Upper lobe of left lung (tissue), 4 donors: Measurements from ENCODE around the gene CPEB2.

Experiments
- POLR2A ChIP-seq, 4 donors: fragments of 450-650 bp; IDR thresholded peaks; one replicate each; pipeline ENCODE4 v1.5.1; 2016 to 2017; ENCODE audit warnings: antibody characterized with exemption in 4 of 4, mild to moderate bottlenecking in 2 of 4
- TF ChIP-seq, protein P1 (sequence below), 6 experiments: fragments of 450-650 bp in 4 of 6; fragments of 200-600 bp in 2 of 6; sonication (generic) in 2 of 6; IDR thresholded peaks; one replicate each; pipeline ENCODE4 v1.5.1; 2016 to 2019; ENCODE audit warnings: antibody characterized with exemption in 6 of 6

GRCh38 chr4:15013585-15013984 lies 11.3 kb downstream of the CPEB2 start:
- TF ChIP-seq, protein P1, sequence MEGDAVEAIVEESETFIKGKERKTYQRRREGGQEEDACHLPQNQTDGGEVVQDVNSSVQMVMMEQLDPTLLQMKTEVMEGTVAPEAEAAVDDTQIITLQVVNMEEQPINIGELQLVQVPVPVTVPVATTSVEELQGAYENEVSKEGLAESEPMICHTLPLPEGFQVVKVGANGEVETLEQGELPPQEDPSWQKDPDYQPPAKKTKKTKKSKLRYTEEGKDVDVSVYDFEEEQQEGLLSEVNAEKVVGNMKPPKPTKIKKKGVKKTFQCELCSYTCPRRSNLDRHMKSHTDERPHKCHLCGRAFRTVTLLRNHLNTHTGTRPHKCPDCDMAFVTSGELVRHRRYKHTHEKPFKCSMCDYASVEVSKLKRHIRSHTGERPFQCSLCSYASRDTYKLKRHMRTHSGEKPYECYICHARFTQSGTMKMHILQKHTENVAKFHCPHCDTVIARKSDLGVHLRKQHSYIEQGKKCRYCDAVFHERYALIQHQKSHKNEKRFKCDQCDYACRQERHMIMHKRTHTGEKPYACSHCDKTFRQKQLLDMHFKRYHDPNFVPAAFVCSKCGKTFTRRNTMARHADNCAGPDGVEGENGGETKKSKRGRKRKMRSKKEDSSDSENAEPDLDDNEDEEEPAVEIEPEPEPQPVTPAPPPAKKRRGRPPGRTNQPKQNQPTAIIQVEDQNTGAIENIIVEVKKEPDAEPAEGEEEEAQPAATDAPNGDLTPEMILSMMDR (IDR thresholded peaks at IDR 0.05) = no peak
- no peak for TF ChIP-seq POLR2A (IDR thresholded peaks at IDR 0.05)
